OCI-LY3 (cell line): ENCODE results near the gene SSPN.

Source experiments
- H2AFZ ChIP-seq: fragments of 200-600, 300-600 bp; shearing (Covaris generic); 2 replicates; pipeline ENCODE4 v1.6.0; 2014; ENCODE audit warnings: antibody characterized with exemption, low read depth, low read length
- H3K27ac ChIP-seq: fragments of 200-600, 300-600 bp; sonication (generic); 2 replicates; pipeline ENCODE4 v1.5.1; 2014; ENCODE audit warnings: mild to moderate bottlenecking, low read length, moderate library complexity, mixed read lengths
- H3K27me3 ChIP-seq: fragments of 200-600, 300-600 bp; sonication (generic); 2 replicates; pipeline ENCODE4 v1.6.1; 2014; ENCODE audit warnings: low read depth, low read length, mixed read lengths
- H3K36me3 ChIP-seq: fragments of 200-600, 300-600 bp; sonication (generic); replicated peaks from 2 replicates; pipeline ENCODE3; 2014; ENCODE audit warnings: low read depth, low read length, mixed read lengths
- H3K4me1 ChIP-seq: fragments of 300-600, 200-600 bp; sonication (generic); 2 replicates; pipeline ENCODE4 v1.6.1; 2014; ENCODE audit warnings: low read length, mixed read lengths
- H3K4me2 ChIP-seq: fragments of 200-600, 300-600 bp; sonication (generic); 2 replicates; pipeline ENCODE4 v1.6.1; 2014; ENCODE audit warnings: low read length, mixed read lengths
- H3K4me3 ChIP-seq: fragments of 300-600, 200-600 bp; sonication (generic); 2 replicates; pipeline ENCODE4 v1.5.1; 2014; ENCODE audit warnings: antibody characterized with exemption, mild to moderate bottlenecking, low read length, moderate library complexity
- H3K79me2 ChIP-seq: fragments of 300-600, 200-600 bp; shearing (Covaris generic); 2 replicates; pipeline ENCODE4 v1.6.1; 2014; ENCODE audit warnings: mild to moderate bottlenecking, low read length, mixed read lengths
- H3K9ac ChIP-seq: fragments of 300-600, 200-600 bp; shearing (Covaris generic); 2 replicates; pipeline ENCODE4 v1.6.0; 2014; ENCODE audit warnings: mild to moderate bottlenecking, low read length, moderate library complexity
- H3K9me3 ChIP-seq: fragments of 200-600, 300-600 bp; shearing (Covaris generic); 2 replicates; pipeline ENCODE4 v1.6.1; 2014; ENCODE audit warnings: low read length, mixed read lengths; ENCODE audit not compliant: insufficient read depth
- H4K20me1 ChIP-seq: fragments of 200-600, 300-600 bp; sonication (generic); 2 replicates; pipeline ENCODE4 v1.6.1; 2016; ENCODE audit warnings: low read length, mixed read lengths; ENCODE audit not compliant: insufficient read depth
- CTCF ChIP-seq: fragments of 200-600, 300-600 bp; sonication (generic); IDR thresholded peaks from 2 replicates; pipeline ENCODE4 v1.5.1; 2014; ENCODE audit warnings: antibody characterized with exemption, low read length, low read depth
- EZH2phosphoT487 ChIP-seq: fragments of 200-600 bp; shearing (Covaris generic); IDR thresholded peaks from 2 replicates; pipeline ENCODE4 v1.6.1; 2018; ENCODE audit warnings: antibody characterized with exemption, mixed run types, low read depth

Gene SSPN

GRCh38 chr12:26212988-26213387 is 17.6 kb downstream of the SSPN start:
- Histone ChIP-seq H3K4me2 (no peak overlapping the region), H3K4me1 (no peaks in the 10 kb centered on the region)

GRCh38 chr12:26214121-26214520 is 18.7 kb downstream of the SSPN start:
- H3K27ac ChIP-seq: no peak overlapping the region
- no peaks in the 10 kb centered on the region for H3K36me3 ChIP-seq
- no peaks in the 10 kb centered on the region for H3K9me3 ChIP-seq
- no peaks in the 10 kb centered on the region for H3K79me2 ChIP-seq
- peaks cover 35% of the 10 kb centered on the region for H3K27me3 ChIP-seq
- H3K4me1 ChIP-seq: no peaks in the 10 kb centered on the region
- TF ChIP-seq EZH2phosphoT487 (no peak), CTCF (no peak)
- no peak overlapping the region for H3K9ac ChIP-seq
- H2AFZ ChIP-seq: no peak overlapping the region
- H3K4me3 ChIP-seq: no peak overlapping the region
- no peak overlapping the region for H3K4me2 ChIP-seq
- H4K20me1 ChIP-seq: no peaks in the 10 kb centered on the region

More at GRCh38 chr12:26212988-26213387, 17.6 kb downstream of the SSPN start:
- TF ChIP-seq CTCF (no peak), EZH2phosphoT487 (no peak)
- no peak overlapping the region for H3K27ac ChIP-seq
- peaks cover 37% of the 10 kb centered on the region for H3K27me3 ChIP-seq
- H3K4me3 ChIP-seq: no peak overlapping the region
- H3K36me3 ChIP-seq: no peaks in the 10 kb centered on the region
- H4K20me1 ChIP-seq: no peaks in the 10 kb centered on the region
- no peak overlapping the region for H3K9ac ChIP-seq
- H3K79me2 ChIP-seq: no peaks in the 10 kb centered on the region
- no peaks in the 10 kb centered on the region for H3K9me3 ChIP-seq
- H2AFZ ChIP-seq: no peak overlapping the region

GRCh38 chr12:26219736-26220135 is 24.4 kb downstream of the SSPN start:
- no peaks in the 10 kb centered on the region for H3K9me3 ChIP-seq
- H4K20me1 ChIP-seq: no peaks in the 10 kb centered on the region
- H3K79me2 ChIP-seq: no peaks in the 10 kb centered on the region
- peaks cover 11% of the 10 kb centered on the region; the same call in 1 of the 2 replicates for H3K27me3 ChIP-seq
- H3K36me3 ChIP-seq: no peaks in the 10 kb centered on the region
- no peak overlapping the region for H3K4me3 ChIP-seq
- H2AFZ ChIP-seq: no peak overlapping the region
- no peak overlapping the region for H3K27ac ChIP-seq
- no peak for TF ChIP-seq EZH2phosphoT487
- no peak for TF ChIP-seq CTCF
- no peak overlapping the region for H3K9ac ChIP-seq
- no peak overlapping the region for H3K4me2 ChIP-seq
- no peaks in the 10 kb centered on the region for H3K4me1 ChIP-seq

- no peak overlapping the region for H3K4me3 ChIP-seq
- H3K27me3 ChIP-seq: peaks cover 17% of the 10 kb centered on the region; the same call in 1 of the 2 replicates
- no peaks in the 10 kb centered on the region for H3K36me3 ChIP-seq
- H3K79me2 ChIP-seq: no peaks in the 10 kb centered on the region
- no peaks in the 10 kb centered on the region for H4K20me1 ChIP-seq
- H3K9me3 ChIP-seq: no peaks in the 10 kb centered on the region
- no peak overlapping the region for H2AFZ ChIP-seq
- no peak overlapping the region for H3K27ac ChIP-seq
- no peaks in the 10 kb centered on the region for H3K4me1 ChIP-seq
- no peak overlapping the region for H3K9ac ChIP-seq
- TF ChIP-seq EZH2phosphoT487 (no peak), CTCF (no peak)
- H3K4me2 ChIP-seq: no peak overlapping the region
Observed at GRCh38 chr12:26224657-26225056, 29.3 kb downstream of the SSPN start.
